HG02981 (cell line): ENCODE measurements around the gene HPDL.
"Not testable (repeated sequence)": the region's sequence is repeated elsewhere in the genome, so short reads cannot be mapped to it uniquely, and the experiment has no call there.

Experiments
- ATAC-seq: cut with Tn5 transposase; IDR thresholded peaks from one replicate; pipeline ENCODE4 v1.9.1; 2021; ENCODE audit warnings: mild to moderate bottlenecking, moderate library complexity; ENCODE audit not compliant: unreplicated experiment

HPDL gene

DNA sequence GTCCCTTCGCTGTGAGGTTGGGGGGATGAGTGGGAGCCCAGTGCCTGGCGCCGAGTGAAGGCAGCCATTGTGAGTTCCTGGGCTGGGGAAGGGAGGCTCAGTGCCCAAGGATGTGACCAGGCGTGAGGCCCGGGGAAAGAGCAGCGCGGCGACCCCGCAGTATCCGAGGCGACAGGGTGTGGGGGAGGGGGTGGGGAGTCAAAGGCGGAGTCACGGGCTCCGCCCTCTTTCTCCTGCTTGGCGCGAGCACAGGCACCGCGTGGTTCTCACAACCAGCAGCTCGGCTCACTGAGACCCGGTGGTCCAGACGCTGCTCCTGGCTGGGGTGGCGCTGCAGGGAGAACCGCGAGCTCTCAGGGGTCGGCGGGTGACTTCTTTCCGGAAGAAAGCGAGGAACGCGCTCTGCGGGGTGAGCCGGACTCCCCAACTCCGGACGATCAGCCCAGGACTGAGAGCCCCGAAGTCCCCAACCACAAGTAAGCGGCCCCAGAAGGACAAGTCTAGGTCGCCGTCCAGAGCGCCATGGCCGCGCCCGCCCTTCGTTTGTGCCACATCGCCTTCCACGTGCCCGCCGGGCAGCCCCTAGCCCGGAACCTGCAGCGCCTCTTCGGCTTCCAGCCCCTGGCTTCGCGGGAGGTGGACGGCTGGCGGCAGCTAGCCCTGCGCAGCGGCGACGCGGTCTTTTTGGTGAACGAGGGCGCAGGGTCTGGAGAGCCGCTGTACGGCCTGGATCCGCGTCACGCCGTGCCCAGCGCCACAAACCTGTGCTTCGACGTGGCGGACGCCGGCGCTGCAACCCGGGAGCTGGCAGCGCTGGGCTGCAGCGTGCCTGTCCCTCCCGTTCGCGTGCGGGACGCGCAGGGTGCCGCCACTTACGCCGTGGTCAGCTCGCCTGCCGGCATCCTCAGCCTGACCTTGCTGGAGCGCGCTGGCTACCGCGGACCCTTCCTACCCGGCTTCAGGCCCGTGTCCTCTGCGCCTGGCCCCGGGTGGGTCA lies at the start of gene HPDL:
HPDL (plus strand) TSS at position 269 of the 997 bp plus-strand sequence; CDS start at position 523, 254 bp downstream.
- peak; percentile 71 for ATAC-seq

DNA sequence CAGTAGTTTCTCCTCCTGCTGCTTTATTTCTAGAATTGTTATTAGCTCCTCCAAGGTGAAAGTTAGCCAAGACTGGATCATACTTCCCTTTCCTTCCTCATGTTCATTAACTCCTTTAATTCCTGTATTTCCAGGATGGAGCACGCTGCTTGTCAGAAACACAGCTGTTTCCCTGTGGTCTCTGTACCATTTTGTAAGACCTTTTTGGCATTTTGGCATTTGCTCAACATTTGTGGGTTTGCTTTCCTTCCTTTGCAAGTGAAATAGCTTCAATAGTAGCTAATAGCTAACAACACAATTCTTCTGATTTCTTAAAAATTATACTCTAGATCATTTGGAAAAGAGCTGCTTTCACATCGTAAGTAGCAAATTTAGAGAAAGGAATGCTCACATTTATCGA lies 44.3 kb upstream of the HPDL start:
- ATAC-seq = no peak

DNA sequence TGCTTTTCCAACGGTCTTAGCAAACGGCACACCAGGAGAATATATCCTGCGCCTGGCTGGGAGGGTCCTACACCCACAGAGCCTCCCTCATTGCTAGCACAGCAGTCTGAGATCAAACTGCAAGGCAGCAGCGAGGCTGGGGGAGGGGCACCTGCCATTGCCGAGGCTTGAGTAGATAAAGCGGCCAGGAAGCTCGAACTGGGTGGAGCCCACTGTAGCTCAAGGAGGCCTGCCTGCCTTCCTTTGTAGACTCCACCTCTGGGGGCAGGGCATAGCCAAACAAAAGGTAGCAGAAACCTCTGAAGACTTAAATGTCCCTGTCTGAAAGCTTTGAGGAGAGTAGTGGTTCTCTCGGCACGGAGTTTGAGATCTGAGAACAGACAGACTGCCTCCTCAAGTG lies 41.8 kb upstream of the HPDL start:
- not testable (repeated sequence) for ATAC-seq

DNA sequence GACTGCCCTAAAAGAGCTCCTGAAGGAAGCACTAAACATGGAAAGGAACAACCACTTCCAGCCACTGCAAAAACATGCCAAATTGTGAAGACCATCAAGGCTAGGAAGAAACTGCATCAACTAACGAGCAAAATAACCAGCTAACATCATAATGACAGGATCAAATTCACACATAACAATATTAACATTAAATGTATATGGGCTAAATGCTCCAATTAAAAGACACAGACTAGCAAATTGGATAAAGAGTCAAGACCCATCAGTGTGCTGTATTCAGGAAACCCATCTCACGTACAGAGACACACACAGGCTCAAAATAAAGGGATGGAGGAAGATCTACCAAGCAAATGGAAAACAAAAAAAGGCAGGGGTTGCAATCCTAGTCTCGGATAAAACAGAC lies 40.2 kb upstream of the HPDL start:
- ATAC-seq = not testable (repeated sequence)

DNA sequence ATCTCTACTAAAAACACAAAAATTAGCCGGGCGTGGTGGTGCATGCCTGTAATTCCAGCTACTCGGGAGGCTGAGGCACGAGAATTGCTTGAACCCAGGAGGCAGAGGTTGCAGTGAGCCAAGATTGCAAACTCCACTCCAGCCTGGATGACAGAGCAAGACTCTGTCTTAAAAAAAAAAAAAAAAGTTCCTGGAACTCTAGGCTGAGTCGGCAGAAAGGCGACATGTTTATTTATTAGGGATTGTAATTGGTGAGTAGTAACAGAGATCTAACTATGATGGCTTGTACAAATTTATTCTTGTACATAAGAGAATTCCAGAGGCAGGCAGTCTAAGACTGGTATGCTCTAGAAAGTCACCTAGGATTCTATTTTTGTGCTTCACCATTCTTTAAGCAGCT lies 35.7 kb upstream of the HPDL start:
- not testable (repeated sequence) for ATAC-seq

DNA sequence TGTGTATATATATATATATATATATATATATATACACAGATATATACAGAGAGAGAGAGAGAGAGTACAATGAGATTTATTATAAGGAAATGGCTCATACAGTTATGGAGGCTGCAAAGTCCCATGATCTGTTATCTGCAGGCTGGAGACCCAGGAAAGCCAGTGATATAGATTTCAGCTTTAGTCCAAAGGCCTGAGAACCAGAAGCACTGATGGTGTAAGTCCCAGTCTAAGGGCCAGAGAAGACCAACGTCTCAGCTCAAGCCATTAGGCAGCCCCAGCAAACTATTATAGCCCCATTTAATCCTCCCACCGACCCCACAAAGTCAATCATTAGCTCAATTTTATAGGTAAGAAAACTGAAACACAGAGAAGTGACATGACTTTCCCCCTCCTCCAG lies 35.0 kb upstream of the HPDL start:
- no peak for ATAC-seq

DNA sequence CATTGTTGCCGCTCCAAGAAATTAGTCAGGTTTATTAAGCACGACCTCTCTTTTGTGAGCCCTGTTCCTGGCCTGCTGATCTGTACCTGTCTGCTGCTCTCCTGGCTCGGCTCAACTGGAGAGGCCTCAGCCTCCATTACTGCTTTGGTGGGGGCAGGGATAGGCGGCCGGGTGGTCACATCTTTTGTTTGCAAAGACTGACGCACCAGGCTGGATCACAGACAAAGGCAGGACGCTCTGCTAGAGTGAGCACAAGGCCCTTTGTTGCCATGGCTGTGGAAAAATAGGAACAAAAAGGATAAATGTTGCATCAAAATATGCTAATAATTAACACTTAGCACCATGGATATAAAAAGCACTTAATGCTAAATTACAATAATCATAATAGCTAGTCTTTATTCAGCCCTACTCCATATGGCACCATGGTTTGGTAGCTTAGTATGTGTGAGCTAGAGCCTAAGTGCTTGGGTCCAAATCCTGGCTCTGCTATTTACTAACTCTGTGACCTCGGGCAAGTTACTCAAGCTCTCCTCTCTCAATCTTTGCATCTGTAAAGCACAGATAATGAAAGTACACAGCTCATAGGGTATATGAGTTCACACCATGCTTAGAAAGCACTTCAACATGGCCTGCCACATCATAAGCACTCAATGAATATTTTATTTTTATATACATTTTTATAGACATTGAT lies 28.9 kb upstream of the HPDL start:
- no peak for ATAC-seq

DNA sequence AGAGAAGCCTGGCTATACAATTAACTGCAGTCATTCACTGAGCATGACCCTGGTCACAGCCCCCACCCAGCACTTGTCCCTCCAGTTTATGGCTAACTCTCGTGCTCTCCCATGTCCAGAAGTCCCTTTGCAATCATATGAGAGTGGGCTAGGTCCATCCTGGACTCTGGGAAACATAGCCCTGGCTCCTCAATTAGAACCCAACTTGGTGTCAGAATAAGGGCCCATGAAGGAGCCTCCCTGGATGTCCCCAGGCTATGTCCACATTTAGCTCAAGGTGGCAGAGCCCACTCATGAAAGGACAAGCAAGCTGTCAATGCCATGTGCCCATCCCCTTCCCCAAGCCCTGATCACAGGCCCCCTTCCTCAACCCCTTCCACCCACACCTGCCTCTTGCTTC lies 27.4 kb upstream of the HPDL start:
- no peak for ATAC-seq

DNA sequence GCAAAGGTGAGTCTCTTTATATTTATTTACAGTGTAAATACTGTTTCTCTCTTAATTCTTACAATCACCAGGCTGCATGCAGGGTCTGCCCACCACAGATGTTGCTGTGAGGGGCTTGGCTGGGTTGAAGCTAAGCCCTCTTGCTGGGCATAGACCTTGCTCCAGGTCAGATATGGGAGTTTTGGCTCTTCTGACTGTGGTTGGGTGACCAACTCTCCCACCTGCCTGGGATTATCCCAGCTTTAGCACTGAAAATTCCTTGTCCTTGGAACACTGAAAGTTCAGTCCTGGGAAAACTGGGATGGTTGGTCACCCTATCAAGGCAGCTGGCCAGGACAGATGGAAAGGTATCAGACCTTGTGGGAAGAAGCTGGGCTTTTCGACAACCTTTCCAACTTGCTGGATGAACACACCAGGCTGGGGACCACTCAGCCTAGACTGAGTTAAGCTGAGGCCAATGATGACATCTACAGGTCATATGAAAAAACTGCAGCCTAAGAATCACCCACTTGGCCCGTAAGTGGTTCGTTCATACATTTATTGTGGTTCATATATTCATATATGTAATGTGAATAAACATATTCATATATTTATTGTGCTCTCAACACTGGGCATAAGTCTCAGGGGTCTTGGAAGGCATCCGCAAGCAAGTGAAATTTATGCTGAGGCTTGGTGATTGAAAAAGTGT lies 26.6 kb upstream of the HPDL start:
- ATAC-seq = no peak

DNA sequence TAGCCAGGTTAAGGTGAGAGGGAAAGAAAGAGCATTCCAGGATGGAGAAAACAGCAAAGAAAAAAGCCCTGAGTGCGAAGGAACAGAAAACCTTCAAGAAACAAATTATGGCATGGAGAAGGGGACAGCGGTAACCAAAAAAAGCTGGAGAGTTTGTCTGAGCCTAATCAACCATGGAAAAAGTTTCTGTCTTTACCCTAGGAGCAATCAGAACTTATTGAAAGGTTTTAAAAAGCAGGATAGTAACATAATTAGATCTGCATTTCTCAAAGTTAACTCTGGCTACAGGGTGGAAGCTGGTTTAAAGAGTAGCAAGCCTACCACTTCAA lies 26.1 kb upstream of the HPDL start:
- ATAC-seq = no peak

DNA sequence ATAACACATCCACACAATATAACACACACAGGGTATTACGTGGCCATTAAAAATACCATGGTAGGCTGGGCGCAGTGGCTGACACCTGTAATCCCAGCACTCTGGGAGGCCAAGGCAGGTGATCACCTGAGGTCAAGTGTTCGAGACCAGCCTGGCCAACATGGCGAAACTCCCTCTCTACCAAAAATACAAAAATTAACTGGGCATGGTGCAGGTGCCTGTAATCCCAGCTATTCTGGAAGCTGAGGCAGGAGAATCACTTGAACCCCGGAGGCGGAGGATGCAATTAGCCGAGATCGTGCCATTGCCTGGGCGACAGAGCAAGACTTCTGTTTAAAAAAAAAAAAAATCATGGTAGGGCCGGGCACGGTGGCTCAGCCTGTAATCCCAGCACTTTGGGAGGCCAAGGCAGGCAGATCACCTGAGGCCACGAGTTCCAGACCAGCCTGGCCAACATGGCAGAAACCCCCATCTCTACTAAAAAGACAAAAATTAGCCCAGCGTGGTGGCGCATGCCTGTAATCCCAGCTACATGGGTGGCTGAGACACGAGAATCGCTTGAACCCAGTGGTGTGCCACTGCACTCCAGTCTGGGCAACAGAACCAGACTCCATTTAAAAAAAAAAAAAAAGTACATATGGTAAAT lies 24.1 kb upstream of the HPDL start:
- ATAC-seq = no peak

DNA sequence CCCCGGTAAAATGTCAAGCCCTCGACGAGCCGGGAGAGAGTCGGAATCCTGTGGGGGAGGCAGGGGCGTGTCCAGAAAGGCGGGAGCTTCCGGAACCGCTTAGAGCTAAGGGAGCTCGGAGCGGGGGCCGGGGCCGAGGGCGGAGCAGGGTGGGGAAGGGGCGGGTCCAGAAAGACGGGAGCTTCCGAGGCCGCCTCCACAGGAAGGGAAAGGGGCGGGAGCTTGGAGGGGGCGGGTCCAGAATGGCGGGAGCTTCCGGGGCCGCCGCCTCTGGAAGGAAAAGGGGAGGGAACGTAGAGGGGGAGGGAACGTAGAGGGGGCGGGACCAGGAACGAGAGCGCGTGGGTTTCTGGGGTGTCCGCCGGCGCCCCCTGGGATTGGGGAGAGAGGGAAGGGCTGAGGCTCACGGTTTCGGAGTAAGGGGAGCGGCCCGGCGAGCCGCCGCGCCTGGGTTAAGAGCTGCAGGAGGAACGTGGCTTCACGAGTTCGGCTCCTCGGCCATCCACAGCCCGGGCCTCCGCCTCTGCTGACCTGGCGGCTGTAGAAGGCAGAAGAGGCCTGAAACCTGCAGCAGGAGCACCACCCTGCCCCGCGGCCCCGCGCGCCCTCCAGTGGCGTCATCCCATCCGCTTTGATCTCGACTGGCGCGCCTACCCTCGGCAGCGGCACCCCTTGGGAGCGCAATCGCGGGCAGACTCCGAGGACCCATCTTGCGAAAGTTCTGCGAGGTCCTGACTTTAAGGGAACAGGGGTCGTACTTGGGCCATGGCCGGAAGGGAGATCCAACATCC lies 23.0 kb upstream of the HPDL start:
- ATAC-seq = peak; percentile 68

DNA sequence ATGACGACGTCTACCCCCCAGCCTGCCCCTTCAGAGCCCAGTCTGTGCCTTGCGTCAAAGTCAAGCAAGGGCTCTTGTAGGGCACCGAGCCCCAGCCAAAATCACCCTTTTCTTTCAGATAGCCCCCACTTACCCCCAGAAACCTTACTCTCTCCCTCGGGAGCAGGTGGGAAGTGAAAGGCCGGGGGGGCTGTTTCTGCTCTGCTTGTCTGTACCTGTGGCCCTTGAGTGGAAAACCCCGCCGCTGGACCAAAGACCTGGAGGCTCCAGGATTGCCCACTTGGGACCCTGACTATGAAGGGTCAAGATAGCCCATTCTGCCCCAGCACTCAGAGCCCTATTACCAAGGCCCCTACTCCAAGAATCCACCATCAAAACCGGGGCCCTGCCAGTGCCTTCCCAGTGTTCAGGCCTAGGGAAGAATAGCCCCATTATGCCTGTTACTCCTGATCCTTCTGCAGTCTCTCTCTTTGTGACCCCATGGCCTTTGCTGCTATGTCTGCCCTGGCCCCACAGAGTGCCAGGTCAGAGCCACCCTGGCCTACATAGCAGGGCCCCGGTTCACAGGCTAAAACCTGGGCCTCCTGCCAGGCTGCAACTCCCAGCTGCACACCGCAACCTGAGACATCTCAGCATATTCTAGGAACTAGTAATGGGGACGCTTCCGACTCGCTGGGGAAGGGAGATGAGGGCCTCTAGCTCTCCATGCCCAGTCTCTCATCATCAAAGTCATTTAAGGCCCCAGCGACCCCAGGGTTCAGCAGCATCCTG lies 22.2 kb upstream of the HPDL start:
- no peak for ATAC-seq

DNA sequence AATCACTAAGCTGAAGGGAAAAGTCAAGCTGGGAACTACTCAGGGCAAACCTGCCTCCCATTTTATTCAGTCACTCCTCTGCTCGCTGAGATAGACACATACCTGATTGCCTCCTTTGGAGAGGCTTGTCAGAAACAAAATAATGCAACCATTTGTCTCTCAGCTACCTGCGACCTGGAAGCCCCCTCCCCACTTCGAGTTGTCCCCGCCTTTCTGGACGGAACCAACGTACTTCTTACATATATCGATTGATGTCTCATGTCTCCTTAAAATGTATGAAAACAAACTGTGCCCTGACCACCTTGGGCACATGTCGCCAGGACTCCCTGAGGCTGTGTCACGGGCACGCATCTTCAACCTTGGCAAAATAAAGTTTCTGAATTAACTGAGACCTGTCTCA lies 21.5 kb upstream of the HPDL start:
- ATAC-seq = no peak

DNA sequence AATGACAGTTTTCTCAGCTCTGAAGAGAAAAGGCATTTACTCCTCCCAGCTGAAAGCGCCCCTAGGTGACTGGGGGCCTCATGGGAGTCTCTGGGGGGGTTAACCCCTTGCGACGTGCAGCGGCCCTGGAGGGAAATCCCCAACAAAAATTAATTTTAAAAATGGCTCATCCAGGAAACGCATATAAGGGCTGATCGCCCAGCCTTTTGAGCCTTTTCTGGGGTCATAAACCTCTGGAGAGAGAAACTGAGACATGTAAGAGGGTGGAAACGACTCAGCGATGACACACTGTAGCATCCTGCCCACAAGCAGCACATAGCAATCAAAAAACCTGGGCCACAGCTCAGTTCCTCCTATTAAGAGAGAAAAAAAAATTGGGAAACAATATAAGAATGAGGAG lies 20.4 kb upstream of the HPDL start:
- no peak for ATAC-seq

DNA sequence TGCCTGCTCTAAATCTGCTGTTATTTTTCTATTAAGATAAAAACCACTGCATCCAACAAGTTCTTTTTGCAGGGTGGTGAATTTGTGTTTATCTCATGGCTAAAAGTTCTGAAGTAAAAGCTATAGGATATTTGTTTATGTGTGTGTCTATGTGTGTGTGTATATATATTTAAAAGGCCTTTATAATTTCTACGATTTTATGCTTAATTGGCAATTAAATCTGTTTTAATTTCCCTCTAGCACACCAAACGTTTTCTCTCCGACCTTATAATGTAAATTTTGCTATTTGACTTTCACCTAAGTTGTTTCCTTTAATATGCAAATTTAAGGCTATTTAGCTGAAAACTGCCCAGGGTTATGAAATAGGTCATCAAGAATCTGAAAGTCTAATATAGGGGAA lies 19.8 kb upstream of the HPDL start:
- ATAC-seq = no peak

DNA sequence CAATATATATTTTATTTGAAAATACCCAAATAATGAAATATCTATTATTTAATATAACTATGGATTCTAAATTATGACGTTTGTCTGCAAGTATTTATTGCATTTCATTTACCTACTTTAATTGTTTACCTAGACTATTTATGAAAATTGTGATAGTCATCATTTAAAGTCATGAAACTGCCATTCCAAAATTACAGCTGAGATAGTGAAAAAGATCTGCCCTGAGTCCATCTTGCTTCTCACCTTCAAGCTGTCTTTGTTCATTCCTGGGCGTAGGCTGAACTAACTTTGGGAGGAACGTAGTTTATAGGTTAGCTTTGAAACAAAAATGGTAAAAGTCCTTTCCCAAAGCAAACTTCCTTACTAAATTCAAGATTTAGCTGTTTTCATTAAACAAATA lies 12.4 kb upstream of the HPDL start:
- no peak for ATAC-seq

DNA sequence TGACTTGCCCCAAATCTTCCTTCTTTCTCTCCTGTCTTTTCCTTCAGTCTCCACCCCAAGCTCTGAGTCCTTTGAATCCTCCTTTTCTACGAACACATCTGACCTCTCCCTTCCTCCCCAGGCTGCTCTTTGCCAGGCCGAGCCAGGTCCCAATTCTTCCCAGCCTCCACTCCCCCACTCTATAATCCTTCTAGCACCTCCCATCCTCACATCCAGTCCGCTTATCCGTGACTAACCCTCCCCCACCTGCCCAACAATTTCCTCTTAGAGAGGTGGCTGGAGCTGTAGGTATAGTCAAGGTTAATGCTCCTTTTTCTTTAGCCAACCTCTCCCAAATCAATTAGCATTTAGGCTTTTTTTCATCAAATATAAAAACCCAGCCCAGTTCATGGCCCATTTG lies 9.5 kb upstream of the HPDL start:
- ATAC-seq = no peak

DNA sequence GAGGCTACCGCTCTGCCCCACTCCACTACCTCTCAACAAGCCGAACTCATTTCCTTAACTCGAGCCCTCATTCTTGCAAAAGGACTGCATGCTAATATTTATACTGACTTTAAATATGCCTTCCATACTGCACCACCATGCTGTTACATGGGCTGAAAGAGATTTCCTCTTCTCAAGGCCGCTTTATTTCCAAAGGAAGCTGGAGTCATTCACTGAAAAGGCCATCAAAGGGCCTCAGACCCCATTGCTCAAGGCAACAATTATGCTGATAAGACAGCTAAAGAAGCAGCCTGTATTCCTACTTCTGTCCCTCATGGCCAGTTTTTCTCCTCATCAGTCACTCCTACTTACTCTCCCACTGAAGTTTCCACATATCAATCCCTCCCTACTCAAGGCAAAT lies 6.9 kb upstream of the HPDL start:
- ATAC-seq = no peak

DNA sequence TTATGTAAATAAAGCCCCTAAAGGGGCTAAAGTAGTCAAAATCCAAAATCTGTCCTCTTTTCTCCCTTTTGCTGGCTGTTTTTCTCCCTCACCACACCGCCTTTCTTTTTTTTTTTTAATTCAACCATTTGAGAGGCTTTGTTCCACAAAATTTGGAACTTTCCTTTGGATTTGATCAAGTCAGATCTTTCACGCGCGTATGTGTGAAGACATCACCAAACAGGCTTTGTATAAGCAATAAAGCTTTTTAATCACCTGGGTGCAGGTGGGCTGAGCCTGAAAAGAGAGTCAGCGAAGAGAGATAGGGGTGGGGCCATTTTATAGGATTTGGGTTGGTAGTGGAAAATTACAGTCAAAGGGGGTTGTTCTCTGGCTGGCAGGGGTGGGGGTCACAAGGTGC lies 5.3 kb upstream of the HPDL start:
- ATAC-seq = no peak
